GM12864 (cell line): ENCODE data around the gene CDKN1A.

Experiments
- DNase-seq: peaks from one replicate; pipeline ENCODE4 v3.0.0-alpha.2; 2011; ENCODE audit warnings: low read depth
- H3K4me3 ChIP-seq: 2 replicates; pipeline ENCODE4 v1.5.1; 2011; ENCODE audit warnings: mild to moderate bottlenecking, low read depth, low read length, control low read depth
- CTCF ChIP-seq: IDR thresholded peaks from 2 replicates; pipeline ENCODE4 v1.5.1; 2011; ENCODE audit warnings: low read depth, mild to moderate bottlenecking, moderate library complexity, low read length, control low read depth, inconsistent platforms; ENCODE audit errors: missing control alignments

The CDKN1A gene

GRCh38 chr6:36728289-36729160, 50.0 kb downstream of the CDKN1A start:
- no peak for DNase-seq
- TF ChIP-seq CTCF, result no peak
- H3K4me3 ChIP-seq, result no peak overlapping the region

- no peak overlapping the region for H3K4me3 ChIP-seq
- no peak for DNase-seq
- no peak for TF ChIP-seq CTCF
These were observed 50.6 kb downstream of the CDKN1A start for GRCh38 chr6:36729161-36729524.

- DNase-seq, result no peak
- no peak overlapping the region for H3K4me3 ChIP-seq
- no peak for TF ChIP-seq CTCF
These were observed 52.2 kb downstream of the CDKN1A start for GRCh38 chr6:36730424-36731380.

- H3K4me3 ChIP-seq, result no peak overlapping the region
- no peak for TF ChIP-seq CTCF
- no peak for DNase-seq
These were observed 53.3 kb downstream of the CDKN1A start for GRCh38 chr6:36731622-36732310.

GRCh38 chr6:36733300-36733699, 54.8 kb downstream of the CDKN1A start:
- TF ChIP-seq CTCF, result no peak
- H3K4me3 ChIP-seq, result no peak overlapping the region
- DNase-seq, result no peak

GRCh38 chr6:36734486-36735060, 56.1 kb downstream of the CDKN1A start:
- TF ChIP-seq CTCF, result no peak
- DNase-seq, result no peak
- no peak overlapping the region for H3K4me3 ChIP-seq
